Measurements from ENCODE around the gene SIAE.

SIAE gene

GRCh38 chr11:124663861-124664260 is 9.7 kb downstream of the SIAE start:
- DNase-seq = no peak

- no peak for DNase-seq
Measured at GRCh38 chr11:124662106-124662505, 11.4 kb downstream of the SIAE start.

- no peak for DNase-seq
Measured at GRCh38 chr11:124661553-124661952, 12.0 kb downstream of the SIAE start.

GRCh38 chr11:124658986-124659385 is 14.6 kb downstream of the SIAE start:
- DNase-seq = no peak

GRCh38 chr11:124658501-124658900 is 15.0 kb downstream of the SIAE start:
- DNase-seq = no peak

- no peak for DNase-seq
Measured at GRCh38 chr11:124657904-124658303, 15.6 kb downstream of the SIAE start.

GRCh38 chr11:124656774-124657630 is 16.5 kb downstream of the SIAE start:
- DNase-seq = no peak

GRCh38 chr11:124648610-124649009 is 24.9 kb downstream of the SIAE start:
- DNase-seq = no peak

GRCh38 chr11:124646148-124646547 is 27.4 kb downstream of the SIAE start:
- no peak for DNase-seq

- DNase-seq = peak; percentile 55
Measured at GRCh38 chr11:124644426-124645280, 28.9 kb downstream of the SIAE start.

GRCh38 chr11:124643605-124644425 is 29.7 kb downstream of the SIAE start:
- DNase-seq = no peak

GRCh38 chr11:124643042-124643604 is 30.4 kb downstream of the SIAE start:
- DNase-seq = no peak

- no peak for DNase-seq
Measured at GRCh38 chr11:124642628-124643027, 30.9 kb downstream of the SIAE start.

- DNase-seq = no peak
Measured at GRCh38 chr11:124640666-124641065, 32.9 kb downstream of the SIAE start.

GRCh38 chr11:124639186-124639585 is 34.4 kb downstream of the SIAE start:
- no peak for DNase-seq

GRCh38 chr11:124638500-124638899 is 35.0 kb downstream of the SIAE start:
- DNase-seq = no peak

GRCh38 chr11:124635932-124636331 is 37.6 kb downstream of the SIAE start:
- no peak for DNase-seq

GRCh38 chr11:124633355-124633754 is 40.2 kb downstream of the SIAE start:
- no peak for DNase-seq

- no peak for DNase-seq
Measured at GRCh38 chr11:124629961-124630360, 43.6 kb downstream of the SIAE start.

- DNase-seq = no peak
Measured at GRCh38 chr11:124627546-124627945, 46.0 kb downstream of the SIAE start.

- DNase-seq = no peak
Measured at GRCh38 chr11:124625504-124626168, 47.9 kb downstream of the SIAE start.

Data from CD4-positive, alpha-beta T cell treated with Interleukin-6 for 4 hours (primary cell).